Right lobe of liver (tissue), 6 donors: ENCODE measurements around the gene ECI1. TPM values are rescaled to one million over a fixed set of nuclear protein-coding genes. Genes with fewer than 3 reads are reported as not detected.

Experiments
- ATAC-seq, 4 donors: fragments of 200-7000 bp; cut with Tn5 transposase; one replicate each; pipeline ENCODE4 v1.9.1; 2020; ENCODE audit warnings: mild to moderate bottlenecking in 4 of 4, moderate library complexity in 4 of 4
- DNase-seq, 3 donors: peaks; one replicate each; pipeline ENCODE4 v3.0.0-alpha.2; 2020
- H3K27ac ChIP-seq, 3 donors: fragments of 200-600 bp; one replicate each; pipeline ENCODE4 v1.8.0; 2022
- H3K27me3 ChIP-seq, 2 donors: fragments of 200-600 bp; one replicate each; pipeline ENCODE4 v1.8.0; 2022
- H3K36me3 ChIP-seq, 4 donors: fragments of 200-600 bp; sonication (generic) in 1 of 4; one replicate each; pipeline versions ENCODE4 v1.5.1 to v1.8.0; 2017 to 2022; ENCODE audit warnings: control low read depth in 1 of 4
- H3K4me1 ChIP-seq, 4 donors: fragments of 200-600 bp; sonication (generic) in 1 of 4; one replicate each; pipeline versions ENCODE4 v1.5.1 to v1.8.0; 2017 to 2022; ENCODE audit warnings: control low read depth in 1 of 4
- H3K4me3 ChIP-seq, 3 donors: fragments of 200-600 bp; one replicate each; pipeline ENCODE4 v1.8.0; 2022
- H3K9me3 ChIP-seq, 4 donors: fragments of 200-600 bp; sonication (generic) in 1 of 4; one replicate each; pipeline versions ENCODE4 v1.5.1 to v1.8.0; 2017 to 2022; ENCODE audit warnings: control low read depth in 1 of 4
- CTCF ChIP-seq, 4 donors: fragments of 200-600 bp in 3 of 4; fragments of 450-650 bp in 1 of 4; IDR thresholded peaks; one replicate each; pipeline versions ENCODE4 v1.5.1 to v1.8.0; 2016 to 2022; ENCODE audit warnings: antibody characterized with exemption in 4 of 4, mild to moderate bottlenecking in 2 of 4
- POLR2A ChIP-seq: fragments of 450-650 bp; IDR thresholded peaks from one replicate; pipeline ENCODE4 v1.6.1; 2017; ENCODE audit warnings: antibody characterized with exemption, mild to moderate bottlenecking
- WGBS: methylation state at CpG from one replicate; pipeline ENCODE4 v1.1.6; 2018; ENCODE audit warnings: low coverage, low lambda C conversion rate; ENCODE audit not compliant: insufficient coverage; ENCODE audit errors: missing lambda C conversion rate; 5-methylcytosine and 5-hydroxymethylcytosine counted together
- intact Hi-C, 2 donors: fragments of 100-400 bp; cut with DNase I; formaldehyde crosslinking; loops; one replicate each; pipeline versions ENCODE4 v1.11.2 to v1.14.1; 2022
- total RNA-seq, 6 experiments: library from RNA; depleted of rRNA in 2 of 6; stranded (reverse); fragments of >200 nt in 2 of 6; fragmentation: NEBNext Ultra II Directional in 3 of 6; extraction: Animal tissue kit (Norgen Biotek cat#: 25700) in 3 of 6; gene quantifications; one replicate each; pipeline versions ENCODE4 v1.1.0 to v1.2.4, GENCODE V29; 2016 to 2023
- donor health status: DM: no; HTN: yes; CAD: no.
- donor health status: DM: no; HTN: no; CAD: no.
- donor health status: DM: no; HTN: no; CAD: no.
- donor health status: DM: no; HTN: yes; CAD: no.
- donor health status: DM: no; HTN: yes; CAD: no.

ECI1 gene
- total RNA-seq, 6 experiments from 2014 or later: 68.1 to 150 (median 85.5) TPM

DNA sequence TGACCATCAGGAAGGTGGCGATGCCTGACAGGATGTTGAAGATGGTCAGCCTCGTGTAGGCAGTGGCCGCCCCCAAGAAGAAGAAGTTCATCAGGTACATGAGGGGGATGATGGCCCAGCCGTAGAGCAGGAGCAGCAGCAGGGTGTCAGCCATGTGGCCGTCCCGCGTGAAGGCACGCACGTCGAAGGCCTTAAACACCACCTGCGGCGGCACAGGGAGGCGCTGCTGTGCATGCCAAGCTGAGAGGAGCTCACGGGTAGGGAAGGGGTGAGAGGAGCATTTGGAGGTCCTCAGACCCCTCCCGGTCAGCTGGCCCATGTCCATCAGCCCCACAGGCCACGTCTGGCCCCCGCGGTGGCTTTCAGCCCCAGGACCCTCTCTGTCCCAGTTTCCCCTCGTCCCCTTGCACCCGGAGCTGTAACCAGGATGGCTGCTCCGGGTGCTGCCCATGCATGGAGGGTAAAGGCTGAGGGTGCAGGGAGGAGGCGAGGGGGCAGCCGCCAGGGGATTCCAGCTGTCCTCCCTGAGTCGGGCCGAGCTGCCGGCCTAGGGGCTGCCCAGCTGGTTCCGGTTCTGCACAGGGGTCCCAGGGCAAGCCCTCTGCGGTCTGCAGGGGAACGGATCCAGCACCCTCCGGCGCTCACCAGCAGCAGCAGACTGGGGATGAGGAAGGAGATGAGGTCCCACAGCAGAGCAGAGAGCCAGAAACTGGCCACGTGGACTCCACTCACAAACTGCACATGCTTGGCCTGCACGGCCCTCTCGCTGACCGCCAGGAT, 33.6 kb upstream of the ECI1 start:
- Histone ChIP-seq H3K36me3 (no peaks in the 10 kb centered on the region), H3K27ac (no peak overlapping the region), H3K4me3 (no peak overlapping the region), H3K9me3 (no peaks in the 10 kb centered on the region), H3K27me3 (no peaks in the 10 kb centered on the region), H3K4me1 (no peaks in the 10 kb centered on the region)
- DNase-seq (no peak), ATAC-seq (no peak)
- 85% methylated on average over 5 of the region's 35 CpGs for whole genome bisulfite sequencing
- intact Hi-C loops: no loop called here
- no peak for TF ChIP-seq POLR2A
- TF ChIP-seq CTCF (IDR thresholded peaks at IDR 0.05): no peak

DNA sequence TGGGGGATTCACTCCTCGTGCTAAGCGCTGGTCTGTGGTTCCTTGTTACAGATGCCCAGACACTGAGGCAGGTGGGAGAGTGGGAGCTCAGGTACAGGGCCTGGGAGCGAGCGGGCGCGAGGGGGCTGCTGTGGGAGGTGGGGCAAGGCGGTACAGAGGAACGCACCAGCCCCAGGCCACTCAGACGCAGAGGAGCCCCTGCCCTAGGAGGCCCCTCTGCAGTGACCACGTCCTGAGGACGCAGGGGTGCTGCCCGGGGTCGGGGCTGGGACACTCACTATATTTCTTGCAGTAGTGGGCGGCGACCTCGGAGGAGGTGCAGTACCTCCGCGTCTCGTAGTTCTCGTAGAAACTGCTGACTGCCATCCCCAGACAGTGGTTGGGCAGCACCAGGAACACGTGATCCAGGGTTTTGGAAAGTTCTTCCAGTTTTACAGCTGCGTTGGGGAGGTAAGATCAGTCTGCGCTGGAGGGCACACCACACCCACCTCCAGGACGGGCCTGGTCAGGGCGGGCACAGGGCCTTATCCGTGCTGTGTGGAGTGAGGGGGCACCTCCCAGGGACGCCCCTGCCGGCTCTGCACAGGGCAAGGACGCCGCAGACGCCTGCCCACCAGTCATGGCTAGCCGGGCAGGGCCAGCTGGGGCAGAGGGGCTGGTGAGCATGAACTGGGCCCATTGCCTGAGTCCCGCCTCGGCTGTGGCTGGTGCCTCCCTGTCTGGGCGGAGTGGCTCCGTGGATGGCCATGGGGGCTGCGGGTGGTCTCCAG, 32.8 kb upstream of the ECI1 start:
- no peak for TF ChIP-seq CTCF (IDR thresholded peaks at IDR 0.05)
- TF ChIP-seq POLR2A: no peak
- no peaks in the 10 kb centered on the region for H3K36me3 ChIP-seq
- no peak overlapping the region for H3K27ac ChIP-seq
- H3K4me1 ChIP-seq: no peaks in the 10 kb centered on the region
- no peaks in the 10 kb centered on the region for H3K9me3 ChIP-seq
- intact Hi-C loops: no loop called here
- WGBS: 70% methylated on average over 5 of the region's 37 CpGs
- H3K27me3 ChIP-seq: no peaks in the 10 kb centered on the region
- DNase-seq: no peak
- no peak overlapping the region for H3K4me3 ChIP-seq
- no peak for ATAC-seq

GRCh38 chr16:2282866-2283555, 31.6 kb upstream of the ECI1 start:
- TF ChIP-seq POLR2A (no peak), CTCF (IDR thresholded peaks at IDR 0.05) (no peak)
- Histone ChIP-seq H3K4me3 (no peak overlapping the region), H3K27me3 (no peaks in the 10 kb centered on the region), H3K9me3 (no peaks in the 10 kb centered on the region), H3K36me3 (no peaks in the 10 kb centered on the region), H3K4me1 (no peaks in the 10 kb centered on the region), H3K27ac (no peak overlapping the region)
- DNase-seq: no peak
- ATAC-seq: no peak
- 80% methylated on average over 1 of the region's 26 CpGs for WGBS
- intact Hi-C loops: no loop called here

GRCh38 chr16:2282262-2282661, 30.9 kb upstream of the ECI1 start:
- ATAC-seq (no peak), DNase-seq (no peak)
- Histone ChIP-seq H3K36me3 (no peaks in the 10 kb centered on the region), H3K27ac (no peak overlapping the region), H3K4me3 (no peak overlapping the region), H3K4me1 (no peaks in the 10 kb centered on the region), H3K9me3 (no peaks in the 10 kb centered on the region), H3K27me3 (no peaks in the 10 kb centered on the region)
- 27% methylated on average over 2 of the region's 5 CpGs for WGBS
- TF ChIP-seq CTCF (IDR thresholded peaks at IDR 0.05): no peak
- intact Hi-C loops: no loop called here
